Kidney (tissue), 14 donors: ENCODE data around the gene PLA2G4A. TPM values are rescaled to one million over a fixed set of nuclear protein-coding genes. Genes with fewer than 3 reads are reported as not detected.

Source experiments
- DNase-seq, 5 donors: peaks; one replicate each; pipeline ENCODE4 v3.0.0-alpha.2; 2013 to 2020
- FAIRE-seq: peaks from 2 replicates; lab custom pipeline; 2012; peaks lifted over from hg19 to GRCh38; lab: Jason Lieb, UNC
- H3K27ac ChIP-seq, 2 donors: one replicate each; pipeline ENCODE4 v1.7.0; 2013; ENCODE audit warnings: low read depth in 2 of 2, low read length in 2 of 2, inconsistent platforms in 1 of 2
- H3K27me3 ChIP-seq: one replicate; pipeline ENCODE4 v1.7.1; 2013; ENCODE audit warnings: low read length, inconsistent platforms; ENCODE audit not compliant: control insufficient read depth, insufficient read depth
- H3K36me3 ChIP-seq, 3 donors: one replicate each; pipeline versions ENCODE4 v1.7.0 to v1.7.1; 2013; ENCODE audit warnings: low read length in 3 of 3, control low read depth in 1 of 3, inconsistent platforms in 1 of 3; ENCODE audit not compliant: insufficient read depth in 3 of 3, control insufficient read depth in 2 of 3
- H3K4me1 ChIP-seq, 3 donors: one replicate each; pipeline versions ENCODE4 v1.7.0 to v1.7.1; 2013; ENCODE audit warnings: low read length in 3 of 3, inconsistent platforms in 1 of 3, low read depth in 1 of 3; ENCODE audit not compliant: control insufficient read depth in 2 of 3, insufficient read depth in 2 of 3
- H3K4me3 ChIP-seq, 3 donors: one replicate each; pipeline versions ENCODE4 v1.7.0 to v1.8.1; 2013; ENCODE audit warnings: low read length in 3 of 3, control low read depth in 1 of 3, inconsistent platforms in 1 of 3
- H3K9ac ChIP-seq, 3 donors: one replicate each; pipeline versions ENCODE4 v1.7.0 to v1.7.1; 2013; ENCODE audit warnings: low read length in 3 of 3, control low read depth in 1 of 3, inconsistent platforms in 1 of 3
- H3K9me3 ChIP-seq, 3 donors: one replicate each; pipeline versions ENCODE4 v1.7.0 to v1.7.1; 2013; ENCODE audit warnings: low read length in 3 of 3, control low read depth in 1 of 3, inconsistent platforms in 1 of 3; ENCODE audit not compliant: control insufficient read depth in 2 of 3, insufficient read depth in 1 of 3
- CTCF ChIP-seq: IDR thresholded peaks from 3 replicates; pipeline ENCODE4 v1.5.1; 2012; ENCODE audit warnings: mild to moderate bottlenecking, moderate library complexity, borderline replicate concordance; ENCODE audit not compliant: insufficient read depth; ENCODE audit errors: extremely low read depth
- intact Hi-C: fragments of 100-400 bp; cut with DNase I; formaldehyde crosslinking; loops from one replicate; pipeline ENCODE4 v1.11.1; 2022
- polyA plus RNA-seq: library from polyadenylated mRNA; stranded (reverse); fragments of 350-450 nt; fragmentation: Illumina TruSeq; extraction: RNeasy Lipid Tissue Mini Kit (QIAGEN cat#74804); gene quantifications from one replicate; pipeline ENCODE4 v1.2.3, GENCODE V29; 2014; ENCODE audit warnings: low read depth, low replicate concordance; ENCODE audit not compliant: insufficient read depth
- total RNA-seq: library from RNA; stranded (reverse); fragmentation: NEBNext Ultra II Directional; extraction: Animal tissue kit (Norgen Biotek cat#: 25700); gene quantifications from one replicate; pipeline ENCODE4 v1.2.1, GENCODE V29; 2021
- donor health status: control.
- donor health status: control.
- donor health status: control.
- donor health status: control.
- donor health status: control.
- donor health status: DM: yes; HTN: yes; CAD: no.
- donor health status: Normal renal cell carcinoma (clear cell type).

Gene PLA2G4A
- total and polyA plus RNA-seq, 2 donors from 2014 or later = 3.4 to 8.4 TPM

GRCh38 chr1:186807163-186807562 lies 21.6 kb upstream of the PLA2G4A start:
- intact Hi-C loops = no loop called here
- DNase-seq (no peak), FAIRE-seq (no peak)
- Histone ChIP-seq H3K4me3 (no peak overlapping the region), H3K27me3 (no peaks in the 10 kb centered on the region), H3K9ac (no peak overlapping the region), H3K4me1 (no peaks in the 10 kb centered on the region), H3K9me3 (no peaks in the 10 kb centered on the region), H3K36me3 (no peaks in the 10 kb centered on the region), H3K27ac (no peak overlapping the region)
- no peak for TF ChIP-seq CTCF

DNA sequence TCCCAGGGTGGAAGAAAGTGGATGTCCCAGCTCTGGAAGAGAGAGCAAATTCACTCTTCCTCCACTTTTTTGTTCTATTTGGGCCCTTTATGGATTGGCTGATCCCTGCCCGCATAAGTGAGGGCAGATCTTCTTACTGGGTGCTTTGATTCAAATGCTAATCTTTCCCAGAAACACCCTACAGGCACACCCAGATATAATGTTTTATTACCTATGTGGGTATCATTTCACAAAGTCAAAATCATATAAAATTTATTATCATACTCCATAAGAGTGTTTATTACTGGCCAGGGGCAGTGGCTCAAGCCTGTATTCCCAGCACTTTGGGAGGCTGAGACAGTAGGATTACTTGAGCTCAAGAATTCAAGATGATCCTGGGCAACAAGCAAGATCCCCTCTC lies 16.9 kb upstream of the PLA2G4A start:
- no peaks in the 10 kb centered on the region for H3K27me3 ChIP-seq
- H3K9ac ChIP-seq = no peak overlapping the region
- H3K9me3 ChIP-seq = no peaks in the 10 kb centered on the region
- H3K4me3 ChIP-seq = no peak overlapping the region
- no peak overlapping the region for H3K27ac ChIP-seq
- TF ChIP-seq CTCF = no peak
- FAIRE-seq = no peak
- intact Hi-C loops = no loop called here
- no peaks in the 10 kb centered on the region for H3K4me1 ChIP-seq
- H3K36me3 ChIP-seq = no peaks in the 10 kb centered on the region
- no peak for DNase-seq

DNA sequence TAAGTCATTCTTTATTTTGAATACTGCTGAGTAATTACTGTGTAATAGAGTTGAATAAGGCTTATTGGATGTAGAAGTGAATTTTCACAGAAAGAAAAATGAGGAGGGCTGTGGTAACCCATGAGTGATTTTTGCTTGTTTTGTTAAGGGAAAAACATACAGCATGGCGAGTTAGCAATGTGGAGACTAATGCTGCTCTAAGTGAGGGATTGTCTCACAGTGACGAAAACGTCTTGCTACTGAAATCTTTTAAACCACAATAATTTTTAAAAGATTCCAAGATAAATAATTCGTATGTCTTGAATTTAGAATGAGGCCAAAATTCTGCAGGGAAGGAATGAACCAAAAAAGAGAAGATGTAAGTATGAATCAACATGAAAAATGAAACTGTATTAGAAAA lies 16.2 kb upstream of the PLA2G4A start:
- TF ChIP-seq CTCF = no peak
- Histone ChIP-seq H3K4me3 (no peak overlapping the region), H3K27me3 (no peaks in the 10 kb centered on the region), H3K27ac (no peak overlapping the region), H3K9me3 (no peaks in the 10 kb centered on the region), H3K4me1 (no peaks in the 10 kb centered on the region), H3K9ac (no peak overlapping the region), H3K36me3 (no peaks in the 10 kb centered on the region)
- DNase-seq (no peak), FAIRE-seq (no peak)
- intact Hi-C loops = no loop called here

DNA sequence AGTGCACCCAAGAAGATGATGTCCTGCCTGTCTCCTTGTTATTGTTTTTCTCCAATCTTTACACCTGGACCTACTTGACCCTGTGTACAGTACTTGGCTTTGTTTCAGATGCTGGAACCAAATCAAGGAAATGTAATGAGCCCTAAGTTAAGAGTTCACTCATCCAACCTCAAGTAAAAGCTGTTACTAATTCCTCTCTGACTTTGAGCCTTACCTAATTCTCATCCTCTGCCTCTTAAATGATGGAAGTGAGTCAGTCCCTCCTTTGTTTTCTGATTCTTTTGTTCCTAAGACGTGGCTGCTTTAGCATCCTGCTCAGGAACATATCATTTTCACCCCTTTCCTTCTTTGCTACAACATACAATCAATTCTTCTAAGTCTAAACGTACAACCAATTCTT lies 15.3 kb upstream of the PLA2G4A start:
- TF ChIP-seq CTCF = no peak
- H3K27me3 ChIP-seq = no peaks in the 10 kb centered on the region
- FAIRE-seq = no peak

More for the DNA sequence above, 15.3 kb upstream of the PLA2G4A start:
- intact Hi-C loops = no loop called here
- H3K9ac ChIP-seq = no peak overlapping the region
- H3K9me3 ChIP-seq = no peaks in the 10 kb centered on the region
- H3K27ac ChIP-seq = no peak overlapping the region
- no peak overlapping the region for H3K4me3 ChIP-seq
- H3K4me1 ChIP-seq = no peaks in the 10 kb centered on the region
- DNase-seq = no peak
- no peaks in the 10 kb centered on the region for H3K36me3 ChIP-seq
